H1 (cell line): ENCODE measurements around the gene TPH2. TPM values are rescaled to one million over a fixed set of nuclear protein-coding genes. Genes with fewer than 3 reads are reported as not detected.

ENCODE experiments used
- SUZ12 ChIP-seq: fragments of 200-600 bp; sonication (generic); IDR thresholded peaks from 2 replicates; pipeline ENCODE4 v1.6.1; 2012; ENCODE audit warnings: mild to moderate bottlenecking, inconsistent platforms, low read length, moderate library complexity, mixed read lengths
- polyA plus RNA-seq, 7 experiments: library from polyadenylated mRNA; depleted of rRNA in 3 of 7; stranded (reverse) in 5 of 7; unstranded in 2 of 7; fragments of >200 nt in 5 of 7; fragments of 200-250 nt in 2 of 7; gene quantifications; 1 replicate in 5 of 7; 2 replicates in 1 of 7; 4 replicates in 1 of 7; pipeline versions ENCODE4 v1.2.1 to v1.2.3, GENCODE V29; 2011 to 2013; ENCODE audit warnings: missing spikeins in 2 of 7, mixed read lengths in 2 of 7
- total RNA-seq: library from RNA; stranded (reverse); fragmentation: NEBNext Ultra II Directional; extraction: Animal tissue kit (Norgen Biotek cat#: 25700); gene quantifications from 2 replicates; pipeline ENCODE4 v1.2.1, GENCODE V29; 2021

Gene TPH2
- total and polyA plus RNA-seq, 2 of the 8 experiments (the other 6 are each of a cell fraction or from before 2014, with no cell fraction given), result 0.57 to 1.1 TPM

GRCh38 chr12:72037006-72037795 lies 98.6 kb downstream of the TPH2 start (continued):
- no peak for TF ChIP-seq SUZ12
